Small intestine (tissue), 7 donors: ENCODE measurements around the gene RERE. TPM values are rescaled to one million over a fixed set of nuclear protein-coding genes. Genes with fewer than 3 reads are reported as not detected.

Experiments
- DNase-seq, 2 donors: peaks; one replicate each; pipeline versions ENCODE4 v3.0.0 to v3.0.0-alpha.2; 2013
- FAIRE-seq: peaks from 2 replicates; lab custom pipeline; 2012; peaks lifted over from hg19 to GRCh38; lab: Jason Lieb, UNC
- H3K27ac ChIP-seq, 3 donors: one replicate each; pipeline ENCODE4 v1.5.1; 2013; ENCODE audit warnings: low read length in 2 of 3, mild to moderate bottlenecking in 2 of 3, control low read depth in 1 of 3, inconsistent platforms in 1 of 3, low read depth in 1 of 3, moderate library complexity in 1 of 3
- H3K27me3 ChIP-seq, 3 donors: one replicate each; pipeline ENCODE4 v1.6.1; 2013; ENCODE audit warnings: low read length in 3 of 3, inconsistent platforms in 1 of 3; ENCODE audit not compliant: control insufficient read depth in 3 of 3, insufficient read depth in 3 of 3
- H3K36me3 ChIP-seq, 3 donors: one replicate each; pipeline ENCODE4 v1.6.1; 2013; ENCODE audit warnings: low read length in 3 of 3, inconsistent platforms in 1 of 3, low read depth in 1 of 3, mild to moderate bottlenecking in 1 of 3, moderate library complexity in 1 of 3; ENCODE audit not compliant: control insufficient read depth in 3 of 3, insufficient read depth in 2 of 3
- H3K4me1 ChIP-seq, 3 donors: one replicate each; pipeline ENCODE4 v1.6.1; 2013; ENCODE audit warnings: low read length in 2 of 3, inconsistent platforms in 1 of 3, low read depth in 1 of 3, mild to moderate bottlenecking in 1 of 3, moderate library complexity in 1 of 3; ENCODE audit not compliant: control insufficient read depth in 3 of 3, insufficient read depth in 2 of 3
- H3K4me3 ChIP-seq, 3 donors: one replicate each; pipeline ENCODE4 v1.5.1; 2013; ENCODE audit warnings: low read length in 3 of 3, control low read depth in 1 of 3, inconsistent platforms in 1 of 3, low read depth in 1 of 3, mild to moderate bottlenecking in 1 of 3, moderate library complexity in 1 of 3
- H3K9me3 ChIP-seq, 2 donors: one replicate each; pipeline ENCODE4 v1.6.1; 2013; ENCODE audit warnings: low read depth in 1 of 2, low read length in 1 of 2; ENCODE audit not compliant: control insufficient read depth in 2 of 2, insufficient read depth in 1 of 2
- WGBS, 3 donors: extraction: QIAGEN DNeasy Blood & Tissue Kit; methylation state at CpG; one replicate each; pipeline ENCODE4 v1.1.7; 2013; 5-methylcytosine and 5-hydroxymethylcytosine counted together
- polyA plus RNA-seq, 4 donors: library from polyadenylated mRNA; stranded (reverse) in 3 of 4; unstranded in 1 of 4; fragments of 200-250 nt in 3 of 4; fragments of 120-200 nt in 1 of 4; gene quantifications; one replicate each; pipeline versions ENCODE4 v1.2.1 to v1.2.3, GENCODE V29; 2013
- donor health status: healthy with polysubstance abuse.
- donor health status: control.
- donor health status: control.
- donor health status: Bipolar disorder and iron deficiency.
- donor health status: healthy.

The RERE gene
- polyA plus RNA-seq, 4 donors: 19.5 to 66.8 (median 25.8) TPM

DNA sequence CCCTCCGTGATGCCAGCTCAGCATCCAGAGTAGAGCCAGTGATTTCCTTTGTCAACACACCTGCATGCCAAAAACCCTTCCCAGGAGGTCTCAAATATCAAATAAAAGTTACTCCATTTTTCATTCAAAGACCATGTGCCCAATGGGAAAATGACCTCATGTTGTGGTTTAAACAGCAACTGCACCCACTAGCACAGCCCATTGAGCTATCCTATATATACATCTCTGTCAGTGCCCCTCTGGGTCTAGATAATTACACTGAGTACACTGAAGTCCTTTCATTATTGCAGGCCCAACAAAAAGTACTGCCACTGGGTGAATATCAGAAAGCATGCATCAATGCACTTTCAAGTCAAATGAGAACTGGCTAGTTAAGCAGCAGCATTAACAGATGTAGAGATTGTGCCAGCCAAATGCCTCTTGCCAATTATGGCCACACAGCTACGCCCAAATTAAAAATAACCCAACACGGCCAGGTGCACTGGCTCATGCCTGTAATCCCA is 381.8 kb downstream of the RERE start:
- H3K27me3 ChIP-seq: no peaks in the 10 kb centered on the region
- FAIRE-seq: no peak
- 84 to 87% (median 85%) methylated on average over 3 of the region's 3 CpGs for WGBS, 3 donors

DNA sequence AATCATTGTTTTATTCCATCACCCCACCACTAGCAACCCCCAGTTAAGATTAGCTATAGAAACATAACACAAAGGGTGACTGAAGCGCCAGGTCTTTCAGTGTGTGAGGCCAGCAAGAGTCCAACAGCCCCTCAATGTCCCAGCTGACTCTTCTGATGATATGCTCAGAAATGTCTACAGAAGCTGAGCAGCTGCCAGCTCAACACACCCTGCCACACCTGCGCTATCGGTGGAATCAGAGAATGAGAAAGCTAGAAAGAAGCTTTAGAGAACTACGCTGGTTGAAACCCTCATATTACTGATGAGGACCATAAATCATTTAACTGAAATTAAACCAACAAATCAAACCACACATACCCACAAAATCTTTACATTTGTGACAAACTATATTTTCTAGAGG is 383.3 kb downstream of the RERE start:
- H3K27me3 ChIP-seq: no peaks in the 10 kb centered on the region
- H3K27ac ChIP-seq: no peak overlapping the region
- no peaks in the 10 kb centered on the region for H3K9me3 ChIP-seq
- peak in 1 of 2 donors; percentile 54 for DNase-seq
- FAIRE-seq: no peak
- 32 to 70% (median 49%) methylated on average over 4 of the region's 4 CpGs for WGBS, 3 donors
- peaks cover 0 to 10% (median 7%) of the 10 kb centered on the region in 3 donors for H3K4me1 ChIP-seq
- H3K4me3 ChIP-seq: no peak overlapping the region
- H3K36me3 ChIP-seq: peaks cover 0 to 18% (median 0%) of the 10 kb centered on the region in 3 donors

More for the DNA sequence above, 381.8 kb downstream of the RERE start:
- no peak for DNase-seq
- Histone ChIP-seq H3K4me1 (peaks cover 0 to 14% (median 10%) of the 10 kb centered on the region in 3 donors), H3K27ac (no peak overlapping the region), H3K36me3 (peaks cover 0 to 20% (median 0%) of the 10 kb centered on the region in 3 donors), H3K9me3 (no peaks in the 10 kb centered on the region), H3K4me3 (no peak overlapping the region)

DNA sequence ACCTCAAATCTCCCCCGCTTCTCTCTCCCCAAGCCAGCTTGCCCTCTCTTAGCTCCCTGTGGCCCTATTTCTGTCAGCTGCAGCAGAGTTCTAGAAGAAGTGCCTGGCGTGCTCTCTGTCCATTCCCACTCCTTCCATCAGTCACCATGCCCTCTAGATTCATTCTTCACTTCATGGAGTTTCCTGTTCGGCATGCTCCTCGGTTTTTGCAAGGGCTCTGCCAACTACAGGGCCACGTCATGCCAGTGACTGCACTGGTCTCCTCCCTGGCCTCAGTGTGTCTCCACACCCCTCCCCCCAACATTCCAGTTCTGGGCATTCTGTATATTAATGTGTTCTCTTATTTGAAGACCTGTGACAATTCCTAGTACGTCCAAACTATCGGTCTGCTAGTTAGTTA is 385.7 kb downstream of the RERE start:
- 91 to 96% (median 92%) methylated on average over 7 of the region's 7 CpGs for WGBS, 3 donors
- no peaks in the 10 kb centered on the region for H3K9me3 ChIP-seq
- H3K4me1 ChIP-seq: peaks cover 0 to 6% (median 5%) of the 10 kb centered on the region in 3 donors
- no peak overlapping the region for H3K27ac ChIP-seq
- no peak overlapping the region for H3K4me3 ChIP-seq
- FAIRE-seq (no peak), DNase-seq (no peak)
- no peaks in the 10 kb centered on the region for H3K27me3 ChIP-seq
- peaks cover 0 to 12% (median 0%) of the 10 kb centered on the region in 3 donors for H3K36me3 ChIP-seq

DNA sequence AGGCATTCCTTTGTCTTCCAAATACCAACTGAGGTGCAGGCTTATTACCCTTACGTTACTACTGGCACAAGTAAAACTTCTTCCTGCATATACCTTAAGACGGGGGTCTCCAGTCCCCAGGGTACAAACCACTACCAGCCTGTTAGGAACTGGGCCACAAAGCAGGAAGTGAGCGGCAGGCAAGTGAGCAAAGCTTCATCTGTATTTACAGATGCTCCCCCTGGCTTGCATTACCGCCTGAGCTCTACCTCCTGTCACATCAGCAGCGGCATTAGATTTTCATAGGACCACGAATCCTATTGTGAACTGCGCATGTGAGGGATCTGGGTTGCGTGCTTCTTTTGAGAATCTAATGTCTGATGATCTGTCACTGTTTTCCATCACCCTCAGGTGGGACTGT is 386.4 kb downstream of the RERE start:
- Histone ChIP-seq H3K36me3 (peaks cover 0 to 14% (median 0%) of the 10 kb centered on the region in 3 donors), H3K27me3 (no peaks in the 10 kb centered on the region), H3K4me3 (no peak overlapping the region), H3K9me3 (no peaks in the 10 kb centered on the region), H3K4me1 (peaks cover 0 to 9% (median 8%) of the 10 kb centered on the region in 3 donors), H3K27ac (peak overlapping the region in 1 of 3 donors; percentile 15)
- 77 to 89% (median 88%) methylated on average over 8 of the region's 8 CpGs for WGBS, 3 donors
- FAIRE-seq: no peak
- DNase-seq: no peak

DNA sequence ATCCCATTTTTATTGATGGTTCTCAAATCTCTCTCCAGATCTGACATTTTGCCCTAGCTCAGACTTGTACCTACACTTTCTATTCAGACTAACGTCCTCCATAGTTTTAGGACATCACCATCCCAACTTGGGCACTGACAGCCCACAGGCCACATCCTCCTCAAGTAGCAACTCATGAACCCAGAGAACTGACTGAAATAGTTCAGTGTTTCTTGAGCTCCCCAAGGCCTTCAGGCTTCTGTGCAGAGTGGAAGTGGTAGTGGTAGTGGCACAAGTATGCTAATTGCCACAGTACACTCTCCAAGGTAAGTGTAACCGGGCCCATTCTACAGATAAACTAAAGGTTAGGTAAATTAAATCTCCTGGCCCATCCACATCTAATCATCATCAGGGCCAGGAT is 387.0 kb downstream of the RERE start:
- WGBS, 3 donors: 63 to 72% (median 65%) methylated on average over 2 of the region's 2 CpGs
- Histone ChIP-seq H3K27me3 (no peaks in the 10 kb centered on the region), H3K36me3 (peaks cover 0 to 14% (median 0%) of the 10 kb centered on the region in 3 donors), H3K4me3 (no peak overlapping the region), H3K27ac (peak overlapping the region in 1 of 3 donors; percentile 15), H3K9me3 (no peaks in the 10 kb centered on the region), H3K4me1 (peaks cover 0 to 15% (median 5%) of the 10 kb centered on the region in 3 donors)
- FAIRE-seq: no peak
- no peak for DNase-seq

DNA sequence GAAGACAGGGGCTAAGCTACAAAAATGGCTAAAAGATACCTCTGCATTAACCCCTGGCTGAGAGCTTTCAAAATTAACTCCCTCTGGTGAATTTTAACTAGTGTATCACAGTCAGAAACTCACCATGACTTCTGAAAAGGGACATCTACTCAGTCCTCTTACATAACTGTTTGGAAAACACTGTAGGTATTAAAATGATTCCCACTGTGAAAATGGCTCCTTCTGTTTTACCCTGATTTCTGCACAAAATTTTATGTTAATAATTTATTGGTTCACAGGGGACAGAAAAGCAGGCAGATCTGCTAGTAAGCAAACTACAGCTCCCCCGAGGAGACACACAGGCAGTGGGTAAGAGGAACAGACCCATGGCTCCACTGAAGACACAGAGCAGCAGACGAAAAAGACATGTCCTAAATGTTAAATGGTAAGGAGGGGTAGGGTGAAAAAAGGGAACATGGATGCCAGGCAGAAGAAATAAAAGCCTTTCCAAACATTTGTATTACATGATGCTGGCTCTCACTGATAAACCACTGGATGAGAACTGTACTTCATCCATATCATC is 387.8 kb downstream of the RERE start:
- DNase-seq (no peak), FAIRE-seq (no peak)
- 77 to 95% (median 89%) methylated on average over 2 of the region's 2 CpGs for WGBS, 3 donors
- Histone ChIP-seq H3K4me3 (no peak overlapping the region), H3K9me3 (no peaks in the 10 kb centered on the region), H3K27ac (no peak overlapping the region), H3K36me3 (peaks cover 0 to 15% (median 0%) of the 10 kb centered on the region in 3 donors), H3K27me3 (no peaks in the 10 kb centered on the region), H3K4me1 (peaks cover 0 to 23% (median 4%) of the 10 kb centered on the region in 3 donors)

DNA sequence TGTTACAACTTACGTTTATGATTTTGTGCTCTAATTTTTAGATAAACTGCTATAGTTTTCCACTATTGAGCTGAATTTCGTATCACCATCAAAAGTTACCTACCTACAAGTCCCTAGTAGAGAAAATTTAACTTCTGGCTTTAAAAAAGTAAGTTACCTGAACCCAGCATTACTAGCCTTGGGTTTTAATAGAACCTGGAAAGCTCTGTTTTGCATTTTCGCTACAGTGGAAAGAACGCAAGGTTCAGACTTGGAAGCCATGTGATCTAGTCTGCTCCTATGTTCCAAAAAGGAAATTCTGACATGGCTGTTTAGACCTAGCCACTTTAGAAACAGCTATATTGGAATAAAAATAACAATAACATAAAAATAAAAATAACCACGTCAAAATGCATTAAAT is 389.0 kb downstream of the RERE start:
- no peaks in the 10 kb centered on the region for H3K9me3 ChIP-seq
- DNase-seq: no peak
- peaks cover 0 to 13% (median 0%) of the 10 kb centered on the region in 3 donors for H3K36me3 ChIP-seq
- FAIRE-seq: no peak
- 85 to 93% (median 86%) methylated on average over 5 of the region's 5 CpGs for WGBS, 3 donors
- peaks cover 0 to 29% (median 4%) of the 10 kb centered on the region in 3 donors for H3K4me1 ChIP-seq
- no peak overlapping the region for H3K27ac ChIP-seq
- no peak overlapping the region for H3K4me3 ChIP-seq
- no peaks in the 10 kb centered on the region for H3K27me3 ChIP-seq

DNA sequence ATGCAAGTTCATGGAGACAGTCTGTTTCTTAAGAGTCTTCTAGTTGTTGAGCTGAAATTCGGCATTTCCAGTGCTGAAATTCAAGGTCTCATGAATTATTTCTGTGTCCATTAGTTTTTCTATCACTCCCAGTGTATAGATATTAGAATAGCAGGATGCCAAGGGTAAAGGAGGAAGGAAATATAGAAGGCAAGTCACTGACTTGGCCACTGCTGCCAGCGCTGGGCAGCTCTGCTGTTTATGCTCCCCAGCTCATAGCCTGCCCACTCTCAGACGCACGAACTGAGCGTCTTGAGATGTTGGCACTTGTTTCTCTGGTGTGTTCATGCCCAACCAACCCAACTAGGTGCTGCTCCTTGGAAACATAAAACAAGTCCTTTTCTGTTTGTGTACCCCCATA is 389.5 kb downstream of the RERE start:
- H3K27ac ChIP-seq: peak overlapping the region in 1 of 3 donors; percentile 29
- no peak overlapping the region for H3K4me3 ChIP-seq
- H3K4me1 ChIP-seq: peaks cover 0 to 29% (median 4%) of the 10 kb centered on the region in 3 donors
- no peaks in the 10 kb centered on the region for H3K9me3 ChIP-seq
- 70 to 90% (median 81%) methylated on average over 5 of the region's 5 CpGs for WGBS, 3 donors
- H3K27me3 ChIP-seq: no peaks in the 10 kb centered on the region
- peaks cover 0 to 13% (median 0%) of the 10 kb centered on the region in 3 donors for H3K36me3 ChIP-seq
- FAIRE-seq: no peak
- DNase-seq: no peak
